ENCODE measurements around the gene SPPL2C. TPM values are rescaled to one million over a fixed set of nuclear protein-coding genes. Genes with fewer than 3 reads are reported as not detected.

Gene SPPL2C
- total and polyA plus RNA-seq, 2 of the 8 experiments (the other 6 are each of a cell fraction or from before 2014, with no cell fraction given), result not detected

- ChIA-PET POLR2A (ENCODE audit: partially characterized antibody) (no interaction called here), CTCF (ENCODE audit: partially characterized antibody) (interaction anchor here (1.2 to 11.3 kb wide), 8 partner anchors 9 to 186 kb away, joined by 3 to 69 read pairs (median 5); partner anchors contain the start of gene CRHR1)
- WGBS, 2 experiments (ENCODE audit: extremely low coverage in 1 of 2, insufficient coverage in 1 of 2, insufficient read length in 1 of 2, insufficient replicate concordance in 2 of 2, low coverage in 1 of 2, low lambda C conversion rate in 2 of 2, missing lambda C conversion rate in 1 of 2), result 95% methylated on average over 9 of the region's 9 CpGs; no CpG with 5 or more reads in 1 of the 2 experiments
- Histone ChIP-seq H3K79me1 (ENCODE audit: low read depth, low read length) (no peaks in the 10 kb centered on the region), H2BK20ac (ENCODE audit: low read length) (no peak overlapping the region), H2BK12ac (ENCODE audit: low read depth, low read length) (no peak overlapping the region), H3K23ac (ENCODE audit: insufficient read length) (no peak overlapping the region), H3K27ac (ENCODE audit: low read depth, low read length) (no peak overlapping the region), H3K9me3 (ENCODE audit: insufficient read depth in 2 of 2, low read depth in 1 of 2, low read length in 1 of 2) (no peaks in the 10 kb centered on the region), H3K4ac (replicated peaks; ENCODE audit: insufficient read length, low read depth, low read length) (no peak overlapping the region), H2AFZ (ENCODE audit: low read length) (no peak overlapping the region), H3K79me2 (ENCODE audit: control insufficient read depth in 1 of 2, insufficient read depth in 2 of 2, low read length in 2 of 2) (no peaks in the 10 kb centered on the region), H3K56ac (replicated peaks; ENCODE audit: insufficient read length, low read depth, low read length) (no peak overlapping the region), H4K91ac (replicated peaks; ENCODE audit: insufficient read length, low read length) (no peak overlapping the region), H4K5ac (ENCODE audit: insufficient read length, low read depth, low read length) (no peak overlapping the region), H3K4me1 (replicated peaks in 1 of 4; ENCODE audit: control insufficient read depth in 3 of 4, insufficient read depth in 4 of 4, low read length in 3 of 4) (peaks cover 0 to 3% (median 0%) of the 10 kb centered on the region in 4 experiments; a peak in 1 of 7 replicates), H3K9ac (replicated peaks in 1 of 4; ENCODE audit: extremely low read depth in 1 of 4, low read depth in 3 of 4, low read length in 3 of 4) (no peak overlapping the region), H4K8ac (ENCODE audit: extremely low read depth, insufficient read depth, low read length) (no peak overlapping the region), H2BK120ac (replicated peaks; ENCODE audit: low read depth, low read length) (no peak overlapping the region), H3K14ac (ENCODE audit: insufficient read length) (no peak overlapping the region), H3K27me3 (replicated peaks in 1 of 4; ENCODE audit: control insufficient read depth in 3 of 4, extremely low read depth in 1 of 4, insufficient read depth in 3 of 4, low read length in 3 of 4) (no peaks in the 10 kb centered on the region; a peak in 1 of 7 replicates), H3K23me2 (ENCODE audit: low read depth, low read length) (no peaks in the 10 kb centered on the region), H3K4me3 (ENCODE audit: extremely low read depth in 1 of 4, insufficient read depth in 2 of 4, low read depth in 3 of 4, low read length in 4 of 4) (no peak overlapping the region), H2AK5ac (ENCODE audit: low read depth, low read length) (no peak overlapping the region), H3K36me3 (ENCODE audit: control insufficient read depth in 2 of 4, insufficient read depth in 4 of 4, low read length in 3 of 4) (no peaks in the 10 kb centered on the region), H3K4me2 (ENCODE audit: insufficient read depth in 1 of 2, low read depth in 2 of 2, low read length in 2 of 2) (no peak overlapping the region), H2BK15ac (ENCODE audit: low read length) (no peak overlapping the region), H3K18ac (ENCODE audit: extremely low read depth, low read length) (no peak overlapping the region), H4K20me1 (replicated peaks in 1 of 2; ENCODE audit: control insufficient read depth in 1 of 2, insufficient read depth in 2 of 2, low read length in 2 of 2) (no peaks in the 10 kb centered on the region), H2BK5ac (ENCODE audit: low read depth, low read length) (no peak overlapping the region)
- FAIRE-seq (no peak), DNase-seq (ENCODE audit: low read depth in 1 of 2, low spot score in 2 of 2) (no peak)
- TF ChIP-seq TEAD4 (IDR thresholded peaks at IDR 0.05; ENCODE audit: low read depth, low read length), result no peak
- no peak for TF ChIP-seq BRCA1 (IDR thresholded peaks at IDR 0.05; ENCODE audit: low read depth, low read length)
- TF ChIP-seq MAFK (IDR thresholded peaks at IDR 0.05; ENCODE audit: low read depth, low read length), result no peak
- TF ChIP-seq TCF12 (IDR thresholded peaks at IDR 0.05; ENCODE audit: low read depth, low read length), result no peak
- TF ChIP-seq JUN (IDR thresholded peaks at IDR 0.05; ENCODE audit: low read depth, low read length), result no peak
- no peak for TF ChIP-seq RXRA (IDR thresholded peaks at IDR 0.05; ENCODE audit: insufficient read depth, low read depth, low read length)
- TF ChIP-seq GTF2F1 (IDR thresholded peaks at IDR 0.05; ENCODE audit: borderline replicate concordance, low read depth, low read length), result no peak
- TF ChIP-seq CREB1 (IDR thresholded peaks at IDR 0.05), result no peak
- no peak for TF ChIP-seq BACH1 (IDR thresholded peaks at IDR 0.05; ENCODE audit: low read length)
- TF ChIP-seq JUND (IDR thresholded peaks at IDR 0.05; ENCODE audit: low read length), result no peak
- TF ChIP-seq SP1 (IDR thresholded peaks at IDR 0.05; ENCODE audit: low read depth, low read length), result no peak
These were observed 23.5 kb upstream of the SPPL2C start for GRCh38 chr17:45821147-45821546.

Data from H1 (cell line).